HG03439 (cell line): ENCODE measurements around the gene OSBPL2.

ENCODE experiments used
- ATAC-seq: cut with Tn5 transposase; IDR thresholded peaks from one replicate; pipeline ENCODE4 v1.9.1; 2021; ENCODE audit warnings: mild to moderate bottlenecking, moderate library complexity; ENCODE audit not compliant: unreplicated experiment

OSBPL2 gene

DNA sequence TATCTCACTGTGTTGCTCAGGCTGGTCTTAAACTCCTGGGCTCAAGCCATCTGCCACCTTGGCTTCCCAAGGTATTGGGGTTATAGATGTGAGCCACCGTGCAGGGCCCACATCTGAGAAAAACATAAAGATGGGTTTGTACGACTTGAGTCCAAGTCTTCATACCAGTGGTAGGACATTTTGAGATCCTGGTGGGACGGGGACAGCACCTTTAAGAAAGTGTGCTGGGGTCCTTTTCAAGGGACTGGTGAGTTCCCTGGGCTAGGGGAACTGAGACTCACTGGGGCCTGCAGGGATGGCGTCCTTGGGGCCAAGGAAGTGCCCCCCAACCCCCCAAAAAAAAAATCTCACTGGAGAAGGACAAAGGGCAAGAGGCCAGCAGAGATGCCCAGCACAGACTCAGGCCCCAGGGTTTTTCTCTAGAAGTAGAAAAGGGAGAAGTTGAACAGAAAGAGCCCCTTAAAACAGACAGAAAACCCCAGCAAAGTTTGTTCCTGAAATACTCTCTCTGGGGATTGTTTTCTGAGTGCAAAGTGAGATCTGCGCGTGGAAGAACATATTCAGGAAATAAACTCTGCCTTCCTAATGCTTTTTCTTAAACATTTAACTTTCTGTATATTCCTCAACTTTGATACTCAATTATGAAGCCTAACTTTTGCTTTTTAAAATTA, 10.7 kb downstream of the OSBPL2 start:
- ATAC-seq: no peak

DNA sequence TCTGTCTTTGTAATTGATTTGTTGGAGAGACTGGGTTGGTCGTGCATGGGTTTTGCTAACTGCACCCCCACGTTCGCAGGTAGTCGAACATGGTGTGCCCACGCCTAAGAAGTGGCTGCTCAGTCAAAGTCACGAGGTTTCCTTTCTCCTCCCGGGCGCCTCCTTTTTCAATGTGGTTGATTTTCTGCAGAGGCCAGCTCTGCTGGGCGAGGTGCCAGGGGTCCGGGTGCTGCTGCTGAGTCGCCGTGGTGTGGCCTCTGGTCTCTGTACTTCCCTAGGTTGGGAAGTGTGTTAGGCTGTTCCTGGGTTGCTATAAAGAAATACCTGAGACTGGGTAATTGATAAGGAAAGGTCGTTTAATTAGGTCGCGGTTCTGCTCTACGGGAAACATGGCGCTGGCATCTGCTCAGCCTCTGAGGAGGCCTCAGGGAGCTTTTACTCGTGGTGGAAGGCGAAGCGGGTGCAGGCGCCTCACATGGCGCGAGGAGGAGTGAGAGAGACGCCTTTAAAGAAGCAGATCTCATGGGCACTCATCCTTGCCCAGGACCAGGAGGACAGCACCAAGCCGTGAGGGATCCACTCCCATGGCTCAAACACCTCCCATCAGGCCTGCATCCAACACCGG, 14.1 kb downstream of the OSBPL2 start:
- ATAC-seq: no peak

DNA sequence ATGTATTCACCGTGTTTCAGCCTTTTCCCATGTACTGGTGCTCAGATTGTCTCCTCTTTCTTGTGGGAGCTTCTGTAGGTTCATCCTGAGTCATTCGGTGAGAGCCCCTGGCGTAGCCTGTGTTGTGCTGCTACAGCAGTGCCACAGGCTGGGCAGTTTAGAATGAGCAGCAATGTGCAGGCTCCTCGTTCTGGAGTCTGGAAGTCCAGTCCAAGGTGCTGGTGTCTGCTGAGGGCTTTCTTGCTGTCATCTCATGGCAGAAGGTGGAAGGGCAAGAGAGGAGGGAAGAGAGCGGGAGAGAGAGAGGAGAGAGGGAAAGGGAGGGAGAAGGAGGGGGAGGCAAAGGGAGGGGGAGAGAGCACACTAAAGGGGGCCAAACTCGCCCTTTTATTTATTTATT, 15.1 kb downstream of the OSBPL2 start:
- no peak for ATAC-seq

DNA sequence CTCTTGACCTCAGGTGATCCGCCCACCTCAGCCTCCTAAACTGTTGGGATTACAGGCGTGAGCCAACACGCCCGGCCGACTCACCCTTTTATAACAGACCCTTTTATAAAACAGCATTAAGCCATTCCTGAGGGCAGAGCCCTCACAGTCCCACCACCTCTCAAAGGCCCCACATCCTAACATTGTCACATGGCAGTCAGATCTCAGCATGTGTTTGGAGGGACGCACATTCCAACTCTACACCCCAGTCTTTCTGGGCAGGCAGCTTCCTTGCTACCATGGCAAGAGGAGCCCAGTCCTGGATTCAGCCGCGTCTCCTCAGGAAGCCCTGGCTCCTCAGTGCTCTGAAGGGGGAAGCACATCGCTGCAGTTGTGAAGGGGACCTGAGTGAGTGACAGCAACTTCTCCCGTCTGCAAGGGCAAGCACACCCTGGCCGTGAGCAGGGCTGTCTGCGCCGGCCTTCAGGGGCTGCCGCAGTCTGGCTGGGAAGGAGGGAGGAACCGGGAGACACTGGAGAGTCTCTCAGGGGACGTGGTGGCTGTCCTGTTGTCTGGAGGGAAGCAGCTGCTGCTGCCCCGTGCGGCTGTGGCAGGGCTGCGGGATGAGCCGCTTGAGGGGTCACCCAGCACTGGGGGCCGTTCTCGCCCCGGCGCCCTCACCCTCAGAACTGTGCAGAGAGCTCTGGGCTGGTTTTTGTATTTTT, 15.9 kb downstream of the OSBPL2 start:
- ATAC-seq: no peak

DNA sequence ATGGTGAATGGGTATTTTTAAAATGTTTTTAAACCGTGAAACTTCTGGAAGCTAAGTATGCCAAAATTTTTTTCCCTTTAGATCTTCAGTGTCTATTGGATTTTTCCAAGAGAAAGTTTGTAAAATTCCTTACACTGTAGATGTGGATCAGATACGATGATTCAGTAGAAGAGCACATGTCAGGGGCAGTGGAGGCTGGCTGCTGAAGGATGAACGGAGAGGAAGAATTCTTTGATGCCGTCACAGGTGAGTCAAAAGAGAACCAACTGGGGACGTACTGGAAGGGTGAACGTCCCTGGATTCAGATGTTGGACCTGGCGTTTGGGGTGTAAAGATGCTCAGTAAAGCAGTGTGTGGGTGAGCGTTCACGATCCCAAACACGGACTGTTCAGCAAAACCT, 17.7 kb downstream of the OSBPL2 start:
- ATAC-seq: no peak

DNA sequence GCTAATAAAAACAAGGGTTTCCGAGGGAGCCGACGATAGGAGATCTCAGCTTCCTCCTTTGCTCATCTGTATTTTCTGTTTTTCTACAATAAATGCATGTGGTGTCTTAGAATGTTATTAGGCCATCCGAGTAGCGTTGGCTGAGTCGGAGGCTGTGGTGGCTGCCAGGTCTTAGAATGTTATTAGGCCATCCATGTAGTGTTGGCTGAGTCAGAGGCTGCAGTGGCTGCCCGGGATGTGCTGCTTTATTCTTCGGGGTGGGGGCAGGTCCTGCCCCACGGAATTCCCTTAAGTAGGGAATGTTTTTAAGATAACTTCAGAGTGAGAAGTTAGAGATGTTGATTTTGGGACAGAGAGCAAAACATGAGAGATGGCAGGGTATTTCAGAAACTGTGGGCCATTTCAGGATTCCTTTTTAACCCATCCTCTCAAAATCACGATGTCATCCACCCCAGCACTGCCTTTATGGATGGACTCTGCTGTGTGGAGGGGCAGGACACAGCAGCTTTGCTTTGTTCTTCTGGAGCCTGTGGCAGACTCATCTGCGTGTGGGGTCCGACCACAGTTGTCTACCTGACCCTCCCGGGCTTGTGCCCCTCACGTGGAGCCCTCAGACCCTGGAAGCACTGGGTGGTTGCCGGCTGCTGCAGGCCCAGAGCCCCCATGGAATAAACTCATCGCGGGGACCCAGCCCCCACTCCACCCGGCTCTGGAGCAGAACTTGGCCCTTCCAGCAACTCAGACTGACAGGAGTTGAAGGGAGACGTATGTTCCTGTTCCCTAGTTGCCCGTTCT, 20.4 kb downstream of the OSBPL2 start:
- no peak for ATAC-seq

DNA sequence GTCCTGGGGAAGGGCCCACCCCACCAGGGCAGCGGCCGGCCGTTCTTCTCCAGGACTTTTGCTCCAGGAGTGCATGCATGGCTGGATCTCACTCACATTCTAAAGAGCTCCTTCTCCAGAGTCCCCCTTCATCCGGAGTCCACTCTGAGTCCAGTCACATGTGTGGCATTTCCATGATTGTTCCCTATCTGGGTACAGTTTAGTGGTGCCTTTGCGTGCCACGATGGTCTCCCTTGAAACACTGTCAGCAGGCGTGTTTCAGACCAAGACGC, 20.9 kb downstream of the OSBPL2 start:
- no peak for ATAC-seq

DNA sequence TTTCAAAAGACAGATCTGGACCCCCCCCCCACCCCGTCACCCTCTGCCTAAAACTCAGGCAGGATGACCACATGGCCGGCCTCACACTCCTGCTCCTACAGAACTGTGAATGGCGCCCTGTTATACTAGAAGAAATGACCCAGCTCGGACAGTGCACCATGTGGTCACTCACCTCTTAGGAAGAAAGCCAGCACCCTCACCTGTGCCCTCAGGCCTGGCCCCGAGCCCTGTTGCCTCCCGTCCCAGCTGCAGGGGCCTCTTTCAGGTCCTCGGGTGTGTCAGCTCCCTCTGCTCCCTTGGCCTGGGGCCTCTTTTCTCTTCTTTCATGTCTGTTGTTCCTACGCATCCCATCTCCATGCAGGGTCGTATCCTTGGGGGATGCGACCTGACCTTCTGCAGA, 23.7 kb downstream of the OSBPL2 start:
- ATAC-seq: no peak

DNA sequence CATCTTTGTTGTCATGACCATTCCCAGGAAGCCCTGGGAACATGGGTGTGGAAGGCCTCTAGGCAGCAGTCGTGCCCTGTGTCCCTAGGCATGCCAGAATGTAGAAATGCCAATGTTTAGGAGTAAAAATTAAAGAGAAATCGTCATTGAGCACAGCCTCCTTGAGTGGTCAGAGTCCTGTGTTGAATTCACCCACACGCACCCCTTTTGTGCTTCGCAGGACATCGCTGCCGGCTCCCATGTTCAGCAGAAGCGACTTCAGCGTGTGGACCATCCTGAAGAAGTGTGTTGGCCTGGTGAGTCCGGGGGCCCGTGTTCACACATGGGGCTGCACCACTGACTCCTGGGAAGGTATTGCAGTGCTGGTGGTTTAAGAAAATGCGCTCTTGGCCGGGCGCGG, 25.1 kb downstream of the OSBPL2 start:
- ATAC-seq: no peak

DNA sequence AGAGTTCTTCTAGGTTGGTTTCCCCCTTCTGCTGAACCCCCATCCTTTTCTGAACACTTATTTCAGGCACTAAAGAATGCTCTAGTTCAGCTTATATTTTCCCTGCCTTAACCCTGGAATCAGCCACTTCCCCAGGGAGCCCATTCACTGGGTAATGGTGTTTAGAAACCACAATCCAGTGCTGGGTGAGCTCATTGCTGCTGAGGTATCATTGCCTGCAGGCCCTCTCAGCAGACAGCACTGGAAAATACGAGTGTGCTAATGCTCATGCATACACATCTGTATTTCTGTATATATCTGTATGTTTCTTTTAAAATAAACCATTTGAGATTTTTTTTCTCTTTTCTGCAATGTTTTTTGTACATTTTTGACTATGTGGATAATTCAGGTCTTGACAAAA, 27.0 kb downstream of the OSBPL2 start:
- ATAC-seq: no peak

DNA sequence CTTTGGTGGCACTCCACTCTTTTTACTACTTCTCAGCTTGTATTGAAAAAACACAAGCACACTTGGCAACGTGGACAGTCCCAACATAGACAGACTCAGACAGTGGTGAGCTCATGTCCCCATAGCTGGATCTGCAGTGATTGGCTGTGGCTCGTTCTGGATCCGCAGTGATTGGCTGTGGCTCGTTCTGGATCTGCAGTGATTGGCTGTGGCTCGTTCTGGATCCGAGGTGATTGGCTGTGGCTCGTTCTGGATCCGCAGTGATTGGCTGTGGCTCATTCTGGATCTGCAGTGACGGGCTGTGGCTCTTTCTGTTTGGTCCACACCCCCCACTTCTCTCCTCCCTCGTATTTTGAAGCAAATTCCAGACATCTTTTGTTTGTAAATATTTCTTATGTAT, 28.0 kb downstream of the OSBPL2 start:
- no peak for ATAC-seq

DNA sequence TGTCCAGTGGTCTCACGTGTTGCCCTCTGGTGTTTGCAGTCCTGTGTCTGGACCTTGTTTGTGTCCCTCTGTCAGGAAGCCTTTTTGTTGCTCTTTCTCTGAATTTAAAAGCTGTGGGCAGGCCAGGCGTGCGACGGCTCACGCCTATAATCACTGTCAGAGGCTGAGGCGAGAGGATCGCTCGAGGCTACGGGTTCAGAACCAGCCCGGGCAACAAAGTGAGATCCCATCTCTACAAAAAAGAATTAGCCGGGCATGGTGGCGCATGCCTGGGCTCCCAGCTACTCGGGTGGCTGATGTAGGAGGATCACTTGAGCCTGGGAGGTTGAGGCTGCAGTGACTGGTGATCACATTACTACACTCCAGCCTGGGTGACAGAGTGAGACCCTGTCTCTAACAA, 28.5 kb downstream of the OSBPL2 start:
- no peak for ATAC-seq

DNA sequence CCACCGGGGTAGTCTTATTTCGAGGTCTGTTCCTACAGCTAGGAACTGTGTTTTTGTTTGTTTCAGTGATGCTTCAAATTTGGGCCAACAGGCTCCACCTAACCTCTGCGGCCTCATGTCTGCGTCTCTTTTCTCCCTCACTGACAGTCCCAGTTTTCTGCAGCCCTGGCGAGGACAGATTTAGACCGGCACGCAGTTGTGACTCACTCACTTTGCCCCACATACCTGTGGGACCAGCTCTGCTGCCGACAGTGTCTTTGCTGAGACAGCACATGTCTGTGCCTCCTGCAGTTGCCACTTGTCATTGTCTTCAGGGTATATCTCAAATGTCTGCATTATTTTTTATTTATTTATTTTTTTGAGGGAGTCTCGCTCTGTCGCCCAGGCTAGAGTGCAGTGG, 29.2 kb downstream of the OSBPL2 start:
- no peak for ATAC-seq

DNA sequence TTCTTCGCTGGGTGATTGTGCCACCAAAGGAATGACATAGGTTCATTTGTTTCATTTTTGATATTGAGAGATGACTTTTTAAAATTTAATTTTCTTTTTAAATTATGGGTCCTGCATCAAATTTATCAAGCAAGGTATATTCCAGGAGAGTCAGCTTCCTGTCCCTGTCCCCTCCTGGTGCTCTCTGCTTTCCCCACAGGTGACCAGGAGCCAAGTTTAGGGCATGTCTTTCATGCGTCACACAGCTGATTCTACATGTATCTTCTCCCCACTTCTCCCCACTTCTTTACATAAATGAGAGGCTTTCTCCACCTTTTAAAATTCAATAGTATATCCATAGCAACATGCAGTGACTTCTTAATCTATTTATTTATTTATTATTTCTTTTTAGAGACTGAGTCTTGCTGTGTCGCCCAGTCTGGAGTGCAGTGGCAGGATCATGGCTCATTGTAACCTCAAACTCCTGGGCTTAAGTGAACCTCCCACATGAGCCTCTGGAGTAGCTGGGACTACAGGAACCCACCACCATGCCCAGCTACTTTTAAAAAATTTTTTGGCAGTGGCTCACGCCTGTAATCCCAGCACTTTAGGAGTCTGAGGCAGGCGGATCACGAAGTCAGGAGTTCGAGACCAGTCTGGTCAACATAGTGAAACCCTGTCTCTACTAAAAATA, 30.0 kb downstream of the OSBPL2 start:
- no peak for ATAC-seq

DNA sequence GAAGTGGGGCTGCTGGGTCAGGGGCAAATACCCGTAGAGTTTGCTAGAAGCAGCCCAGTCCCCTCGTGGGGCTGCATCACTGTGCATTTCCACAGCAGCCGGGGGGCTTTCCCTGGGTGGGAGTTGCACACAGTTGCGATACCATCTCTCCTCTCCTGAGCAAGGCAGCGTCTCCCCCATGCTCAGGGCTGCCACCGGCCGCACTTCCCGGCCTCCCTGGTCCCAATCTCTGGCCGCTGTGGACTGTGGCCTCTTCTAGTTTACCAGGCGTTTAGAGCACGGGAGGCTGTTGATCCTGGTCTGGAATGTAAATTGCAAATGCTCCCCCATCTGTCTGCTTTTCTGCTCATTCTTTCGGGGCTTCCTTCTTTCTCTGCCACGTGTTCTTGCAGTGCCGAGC, 31.1 kb downstream of the OSBPL2 start:
- ATAC-seq: no peak

DNA sequence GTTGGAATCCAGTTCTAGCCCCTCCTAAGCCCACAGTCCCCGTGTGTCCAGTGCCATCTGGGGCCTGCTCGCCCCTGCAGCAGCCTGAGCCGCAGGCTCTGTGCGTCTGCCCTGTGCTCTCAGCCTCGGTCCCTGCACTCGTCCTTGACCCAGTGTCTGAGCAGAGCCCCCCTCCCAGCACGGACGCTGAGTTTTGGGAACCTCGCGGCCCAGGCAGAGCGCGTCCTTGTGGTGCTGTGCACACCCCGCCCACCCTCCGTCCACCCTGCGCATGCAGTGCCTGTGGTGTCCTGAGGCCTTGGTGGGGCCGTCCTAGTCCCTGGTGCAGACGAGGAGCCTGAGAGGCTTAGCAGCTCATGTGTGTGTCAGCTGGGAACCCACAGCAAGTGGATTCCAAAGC, 31.6 kb downstream of the OSBPL2 start:
- no peak for ATAC-seq

DNA sequence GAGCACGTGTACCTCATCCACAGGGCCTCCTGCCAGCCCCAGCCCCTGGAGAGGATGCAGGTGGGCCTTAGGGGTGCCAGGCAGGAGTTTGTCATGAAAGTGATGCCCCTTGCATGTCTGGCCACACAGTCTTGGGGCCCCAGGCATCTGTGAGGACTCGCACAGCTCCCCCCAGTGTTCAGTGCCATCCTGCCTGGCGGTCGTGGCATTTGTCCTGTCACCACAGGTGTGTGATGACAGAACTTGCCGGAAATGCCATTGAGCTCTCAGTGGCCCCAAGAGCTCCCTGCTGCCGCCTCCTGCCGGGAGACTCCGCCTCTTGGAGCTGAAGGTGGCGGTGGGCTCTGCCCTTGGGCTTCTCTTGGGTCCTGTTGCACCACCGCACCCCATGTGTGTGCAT, 33.9 kb downstream of the OSBPL2 start:
- no peak for ATAC-seq

DNA sequence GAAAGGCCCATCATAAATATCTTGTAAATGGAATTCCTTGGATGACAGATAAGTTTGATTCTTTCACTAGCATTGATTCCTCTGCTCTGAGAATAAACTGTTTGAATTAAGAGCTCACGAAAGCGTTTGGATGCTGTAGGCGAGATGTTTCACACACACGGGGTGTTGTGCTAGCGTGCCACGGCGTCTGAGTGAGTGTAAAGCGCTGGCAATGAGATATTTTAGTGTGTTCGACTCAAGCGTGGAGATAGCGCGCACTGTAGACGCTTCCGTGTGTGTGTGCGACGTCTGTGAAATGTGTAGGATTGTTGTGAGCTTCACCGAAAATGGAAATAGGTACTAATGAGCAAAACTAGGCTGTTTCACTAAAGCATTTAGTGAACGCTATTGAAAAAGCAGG, 35.1 kb downstream of the OSBPL2 start:
- no peak for ATAC-seq

DNA sequence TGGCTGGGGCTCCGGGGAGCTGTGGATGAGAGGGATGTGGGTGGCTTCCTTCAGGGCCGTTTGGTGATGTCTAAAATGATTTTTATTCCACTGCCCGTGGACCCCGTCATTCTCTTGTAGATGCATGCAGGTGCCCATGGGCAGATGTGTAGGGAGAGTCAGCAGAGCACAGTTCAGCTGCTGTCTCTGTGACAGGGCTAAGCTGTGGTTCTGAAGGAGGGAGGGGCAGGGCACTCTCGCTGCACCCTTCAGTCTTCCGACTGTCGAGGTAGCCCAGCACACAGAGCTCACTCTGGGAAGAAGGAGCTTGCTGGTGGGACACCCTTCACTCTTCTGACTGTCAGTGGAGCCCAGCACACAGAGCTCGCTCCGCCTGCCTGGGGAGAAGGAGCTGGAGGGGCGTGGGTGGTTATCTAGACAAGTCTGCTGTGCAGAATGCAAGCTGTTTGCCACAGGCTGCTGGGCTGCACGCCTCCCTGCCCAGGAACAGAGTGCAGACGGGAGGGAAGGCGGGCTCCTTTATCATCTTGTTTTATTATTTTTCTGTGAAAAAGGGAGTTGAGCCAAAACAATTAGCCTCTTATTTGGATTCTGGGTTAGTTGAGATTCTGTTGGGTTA, 36.1 kb downstream of the OSBPL2 start:
- ATAC-seq: no peak

DNA sequence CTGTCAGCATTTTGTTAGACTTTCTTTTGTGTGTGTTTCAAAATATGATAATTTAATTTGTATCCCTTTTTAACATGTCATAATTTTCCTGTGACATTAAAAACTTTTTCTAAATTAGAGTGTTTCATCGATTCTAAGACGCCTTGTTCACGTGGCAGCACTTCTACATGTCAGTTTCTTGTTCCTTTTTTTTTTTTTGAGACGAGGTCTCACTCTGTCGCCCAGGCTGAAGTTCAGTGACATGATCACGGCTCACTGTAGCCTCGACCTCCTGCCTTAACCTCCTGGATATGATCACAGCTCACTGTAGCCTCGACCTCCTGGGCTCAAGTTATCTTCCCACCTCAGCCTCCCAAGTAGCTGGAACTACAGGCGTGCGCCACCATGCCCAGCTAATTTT, 36.9 kb downstream of the OSBPL2 start:
- no peak for ATAC-seq

DNA sequence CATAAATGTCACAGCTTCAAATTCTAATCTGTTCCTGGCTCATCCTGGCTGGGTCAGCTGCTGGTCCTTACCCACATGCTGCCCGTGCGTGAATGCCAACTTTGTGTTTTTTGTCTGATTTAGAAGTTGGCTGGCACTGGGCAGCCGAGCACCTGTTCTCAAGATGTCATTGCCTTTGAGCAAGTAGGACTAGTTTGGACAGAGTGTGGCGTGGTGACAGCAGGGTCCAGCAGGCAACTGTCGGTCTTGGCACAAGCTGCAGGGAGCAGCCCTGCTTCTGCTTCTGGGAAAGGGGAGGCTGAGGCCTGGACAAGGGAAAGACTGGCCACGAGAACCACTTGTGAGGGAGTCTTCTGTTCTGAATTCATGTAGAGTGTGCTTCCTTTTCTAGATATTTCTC, 38.1 kb downstream of the OSBPL2 start:
- ATAC-seq: no peak
